Psoas muscle (tissue), 8 donors: Measurements from ENCODE around the gene NDUFS8. TPM values are rescaled to one million over a fixed set of nuclear protein-coding genes. Genes with fewer than 3 reads are reported as not detected.
A peak's percentile ranks its signal among the peaks of the same experiment; 100 is the strongest.
"Not testable (repeated sequence)": the region's sequence is repeated elsewhere in the genome, so short reads cannot be mapped to it uniquely, and the experiment has no call there.

Experiments
- ATAC-seq, 4 donors: fragments of 200-7000 bp; cut with Tn5 transposase; one replicate each; pipeline ENCODE4 v1.9.1; 2020; ENCODE audit warnings: moderate library complexity in 3 of 4, mild to moderate bottlenecking in 2 of 4
- DNase-seq, 2 donors: peaks; one replicate each; pipeline ENCODE4 v3.0.0-alpha.2; 2020
- H3K27ac ChIP-seq: fragments of 200-600 bp; one replicate; pipeline ENCODE4 v1.8.0; 2022
- H3K27me3 ChIP-seq, 3 donors: fragments of 200-600 bp in 1 of 3; one replicate each; pipeline versions ENCODE4 v1.6.1 to v1.8.0; 2013 to 2022; ENCODE audit warnings: low read length in 2 of 3, mild to moderate bottlenecking in 2 of 3, moderate library complexity in 1 of 3; ENCODE audit not compliant: insufficient read depth in 3 of 3
- H3K36me3 ChIP-seq, 2 donors: fragments of 200-600 bp in 1 of 2; one replicate each; pipeline versions ENCODE4 v1.6.1 to v1.8.0; 2013 to 2022; ENCODE audit warnings: low read depth in 1 of 2, mild to moderate bottlenecking in 1 of 2, moderate library complexity in 1 of 2; ENCODE audit not compliant: insufficient read depth in 1 of 2
- H3K4me1 ChIP-seq: fragments of 200-600 bp; one replicate; pipeline ENCODE4 v1.8.0; 2022
- H3K4me3 ChIP-seq: fragments of 200-600 bp; one replicate; pipeline ENCODE4 v1.8.0; 2022; ENCODE audit warnings: mild to moderate bottlenecking
- H3K9me3 ChIP-seq: fragments of 200-600 bp; one replicate; pipeline ENCODE4 v1.8.0; 2022
- CTCF ChIP-seq: fragments of 200-600 bp; IDR thresholded peaks from one replicate; pipeline ENCODE4 v1.8.0; 2022; ENCODE audit warnings: antibody characterized with exemption
- WGBS, 3 donors: extraction: QIAGEN DNeasy Blood & Tissue Kit; methylation state at CpG; one replicate each; pipeline versions ENCODE4 v1.1.6 to v1.1.7; 2013; 5-methylcytosine and 5-hydroxymethylcytosine counted together
- intact Hi-C, 2 donors: fragments of 100-400 bp; cut with DNase I; formaldehyde crosslinking; loops; one replicate each; pipeline versions ENCODE4 v1.11.0 to v1.14.2; 2022
- polyA plus RNA-seq, 3 donors: library from polyadenylated mRNA; stranded (reverse); fragments of 200-250 nt; gene quantifications; one replicate each; pipeline ENCODE4 v1.2.3, GENCODE V29; 2013
- total RNA-seq, 4 donors: library from RNA; stranded (reverse); fragmentation: NEBNext Ultra II Directional in 2 of 4; extraction: Animal tissue kit (Norgen Biotek cat#: 25700) in 2 of 4; gene quantifications; one replicate each; pipeline versions ENCODE4 v1.2.1 to v1.2.4, GENCODE V29; 2021 to 2023
- donor health status: healthy with polysubstance abuse.
- donor health status: DM: no; HTN: no; CAD: no; lungs with moderate emphysema.
- donor health status: Bipolar disorder and iron deficiency.
- donor health status: healthy.
- donor health status: DM: yes; HTN: yes; CAD: no.
- donor health status: DM: no; HTN: no; CAD: no.
- donor health status: DM: no; HTN: no; CAD: no.
- donor health status: DM: yes; HTN: yes; CAD: no.

Gene NDUFS8
- total and polyA plus RNA-seq, 7 donors = 193 to 390 (median 257) TPM

GRCh38 chr11:67993821-67994220 is 36.7 kb upstream of the NDUFS8 start:
- H3K4me3 ChIP-seq, H3K36me3 ChIP-seq, ATAC-seq, H3K27ac ChIP-seq, H3K9me3 ChIP-seq, intact Hi-C loops, H3K4me1 ChIP-seq, DNase-seq: not testable (repeated sequence)
- TF ChIP-seq CTCF = peak; percentile 38
- 47 to 50% (median 49%) methylated on average over 12 of the region's 12 CpGs for WGBS, 3 donors
- peaks cover 0 to 13% (median 2%) of the 10 kb centered on the region in 3 donors for H3K27me3 ChIP-seq

GRCh38 chr11:67994387-67994786 is 36.1 kb upstream of the NDUFS8 start:
- intact Hi-C loops, H3K27ac ChIP-seq, H3K4me1 ChIP-seq, H3K9me3 ChIP-seq, ATAC-seq, H3K4me3 ChIP-seq, H3K36me3 ChIP-seq: not testable (repeated sequence)
- peak in 1 of 2 donors; percentile 29 for DNase-seq
- 88 to 98% (median 92%) methylated on average over 5 of the region's 5 CpGs for WGBS, 3 donors
- peaks cover 0 to 13% (median 2%) of the 10 kb centered on the region in 3 donors for H3K27me3 ChIP-seq

GRCh38 chr11:67995129-67995528 is 35.4 kb upstream of the NDUFS8 start:
- peak in 1 of 2 donors; percentile 27 for DNase-seq
- intact Hi-C loops = not testable (repeated sequence)
- WGBS, 3 donors = 94 to 100% (median 97%) methylated on average over 3 of the region's 3 CpGs

GRCh38 chr11:67995579-67995978 is 34.9 kb upstream of the NDUFS8 start:
- WGBS, 3 donors = 82 to 91% (median 84%) methylated on average over 7 to 14 of the region's 14 CpGs

More at GRCh38 chr11:67995129-67995528, 35.4 kb upstream of the NDUFS8 start:
- not testable (repeated sequence) for H3K36me3 ChIP-seq, H3K9me3 ChIP-seq, H3K4me3 ChIP-seq, H3K4me1 ChIP-seq, ATAC-seq, H3K27ac ChIP-seq
- peaks cover 0 to 13% (median 0%) of the 10 kb centered on the region in 3 donors for H3K27me3 ChIP-seq

GRCh38 chr11:67996051-67996450 is 34.4 kb upstream of the NDUFS8 start:
- 90 to 93% (median 93%) methylated on average over 13 of the region's 13 CpGs for WGBS, 3 donors
- Histone ChIP-seq H3K36me3 (no peaks in the 10 kb centered on the region), H3K27me3 (peaks cover 0 to 9% (median 0%) of the 10 kb centered on the region in 3 donors), H3K4me3 (no peak overlapping the region), H3K9me3 (no peaks in the 10 kb centered on the region), H3K4me1 (no peaks in the 10 kb centered on the region), H3K27ac (no peak overlapping the region)
- intact Hi-C loops = no loop called here
- no peak for TF ChIP-seq CTCF
- no peak for ATAC-seq
- DNase-seq = peak in 1 of 2 donors; percentile 19

More at GRCh38 chr11:67995579-67995978, 34.9 kb upstream of the NDUFS8 start:
- H3K27ac ChIP-seq, H3K4me1 ChIP-seq, intact Hi-C loops, H3K9me3 ChIP-seq, ATAC-seq, H3K4me3 ChIP-seq, H3K36me3 ChIP-seq: not testable (repeated sequence)
- peaks cover 0 to 13% (median 0%) of the 10 kb centered on the region in 3 donors for H3K27me3 ChIP-seq
- peak in 1 of 2 donors; percentile 14 for DNase-seq

GRCh38 chr11:67996622-67997474 is 33.6 kb upstream of the NDUFS8 start:
- peak; percentile 74 to 90 (median 82) for ATAC-seq
- H3K4me3 ChIP-seq = no peak overlapping the region
- H3K36me3 ChIP-seq = no peaks in the 10 kb centered on the region
- TF ChIP-seq CTCF = no peak
- intact Hi-C loops = no loop called here
- no peaks in the 10 kb centered on the region for H3K9me3 ChIP-seq
- WGBS, 3 donors = 62 to 69% (median 65%) methylated on average over 36 to 41 of the region's 41 CpGs
- peaks cover 0 to under 1% (median 0%) of the 10 kb centered on the region in 3 donors for H3K27me3 ChIP-seq
- no peak overlapping the region for H3K27ac ChIP-seq
- peak; percentile 63 to 80 for DNase-seq
- H3K4me1 ChIP-seq = no peaks in the 10 kb centered on the region
